ENCODE measurements around the gene ASPDH.
A peak's percentile ranks its signal among the peaks of the same experiment; 100 is the strongest.

The ASPDH gene

GRCh38 chr19:50547385-50548190, 33.9 kb upstream of the ASPDH start:
- Histone ChIP-seq H3K4me3 (ENCODE audit: low read length) (no peak overlapping the region), H3K27ac (ENCODE audit: low read length) (no peak overlapping the region), H3K4me2 (ENCODE audit: low read length) (no peak overlapping the region), H3K36me3 (replicated peaks; ENCODE audit: low read depth, low read length) (no peaks in the 10 kb centered on the region), H3K27me3 (ENCODE audit: low read depth, low read length) (no peaks in the 10 kb centered on the region), H4K20me1 (ENCODE audit: insufficient read depth, low read length) (no peaks in the 10 kb centered on the region), H3K9ac (ENCODE audit: low read length) (no peak overlapping the region), H3K79me2 (ENCODE audit: low read length) (no peaks in the 10 kb centered on the region), H3K9me3 (ENCODE audit: insufficient read depth, low read length) (no peaks in the 10 kb centered on the region), H3K4me1 (ENCODE audit: low read length) (no peaks in the 10 kb centered on the region), H2AFZ (ENCODE audit: low read depth, low read length) (no peak overlapping the region)
- no peak for TF ChIP-seq EZH2phosphoT487 (IDR thresholded peaks at IDR 0.05; ENCODE audit: low read depth)
- 0 out of 2 replicates have a peak, but pooled peaks have one; percentile 6 for TF ChIP-seq CTCF (IDR thresholded peaks at IDR 0.05; ENCODE audit: low read depth, low read length)

- H3K79me2 ChIP-seq (ENCODE audit: low read length) = no peaks in the 10 kb centered on the region
- H3K27me3 ChIP-seq (ENCODE audit: low read depth, low read length) = no peaks in the 10 kb centered on the region
- H3K27ac ChIP-seq (ENCODE audit: low read length) = no peak overlapping the region
- no peak overlapping the region for H2AFZ ChIP-seq (ENCODE audit: low read depth, low read length)
- H3K4me1 ChIP-seq (ENCODE audit: low read length) = no peaks in the 10 kb centered on the region
- no peak overlapping the region for H3K4me3 ChIP-seq (ENCODE audit: low read length)
- TF ChIP-seq EZH2phosphoT487 (IDR thresholded peaks at IDR 0.05; ENCODE audit: low read depth) = no peak
- TF ChIP-seq CTCF (IDR thresholded peaks at IDR 0.05; ENCODE audit: low read depth, low read length) = no peak
- H3K9ac ChIP-seq (ENCODE audit: low read length) = no peak overlapping the region
- no peak overlapping the region for H3K4me2 ChIP-seq (ENCODE audit: low read length)
- no peaks in the 10 kb centered on the region for H4K20me1 ChIP-seq (ENCODE audit: insufficient read depth, low read length)
- H3K9me3 ChIP-seq (ENCODE audit: insufficient read depth, low read length) = no peaks in the 10 kb centered on the region
- H3K36me3 ChIP-seq (replicated peaks; ENCODE audit: low read depth, low read length) = no peaks in the 10 kb centered on the region
These were observed 33.0 kb upstream of the ASPDH start for GRCh38 chr19:50546527-50547221.

- Histone ChIP-seq H3K9ac (ENCODE audit: low read length) (no peak overlapping the region), H3K4me2 (ENCODE audit: low read length) (no peak overlapping the region), H3K36me3 (replicated peaks; ENCODE audit: low read depth, low read length) (no peaks in the 10 kb centered on the region), H3K9me3 (ENCODE audit: insufficient read depth, low read length) (no peaks in the 10 kb centered on the region), H3K4me3 (ENCODE audit: low read length) (no peak overlapping the region), H2AFZ (ENCODE audit: low read depth, low read length) (no peak overlapping the region), H3K27me3 (ENCODE audit: low read depth, low read length) (no peaks in the 10 kb centered on the region), H3K27ac (ENCODE audit: low read length) (no peak overlapping the region), H3K79me2 (ENCODE audit: low read length) (no peaks in the 10 kb centered on the region), H4K20me1 (ENCODE audit: insufficient read depth, low read length) (no peaks in the 10 kb centered on the region), H3K4me1 (ENCODE audit: low read length) (no peaks in the 10 kb centered on the region)
- TF ChIP-seq CTCF (IDR thresholded peaks at IDR 0.05; ENCODE audit: low read depth, low read length) = no peak
- TF ChIP-seq EZH2phosphoT487 (IDR thresholded peaks at IDR 0.05; ENCODE audit: low read depth) = no peak
These were observed 29.2 kb upstream of the ASPDH start for GRCh38 chr19:50542943-50543342.

GRCh38 chr19:50537769-50538230, 24.1 kb upstream of the ASPDH start:
- Histone ChIP-seq H3K27me3 (ENCODE audit: low read depth, low read length) (no peaks in the 10 kb centered on the region), H3K9me3 (ENCODE audit: insufficient read depth, low read length) (no peaks in the 10 kb centered on the region; the same call in 1 of the 2 replicates), H3K27ac (ENCODE audit: low read length) (no peak overlapping the region), H3K79me2 (ENCODE audit: low read length) (no peaks in the 10 kb centered on the region), H3K4me1 (ENCODE audit: low read length) (peaks cover 4% of the 10 kb centered on the region; the same call in 1 of the 2 replicates), H3K9ac (ENCODE audit: low read length) (no peak overlapping the region), H2AFZ (ENCODE audit: low read depth, low read length) (no peak overlapping the region), H4K20me1 (ENCODE audit: insufficient read depth, low read length) (no peaks in the 10 kb centered on the region), H3K4me3 (ENCODE audit: low read length) (no peak overlapping the region), H3K4me2 (ENCODE audit: low read length) (no peak overlapping the region), H3K36me3 (replicated peaks; ENCODE audit: low read depth, low read length) (peaks cover 3% of the 10 kb centered on the region)
- no peak for TF ChIP-seq EZH2phosphoT487 (IDR thresholded peaks at IDR 0.05; ENCODE audit: low read depth)
- peak; percentile 94 for TF ChIP-seq CTCF (IDR thresholded peaks at IDR 0.05; ENCODE audit: low read depth, low read length)

Measured in OCI-LY3 (cell line).